HepG2 (cell line): ENCODE measurements around the gene MTF2. TPM values are rescaled to one million over a fixed set of nuclear protein-coding genes. Genes with fewer than 3 reads are reported as not detected.
A peak's percentile ranks its signal among the peaks of the same experiment; 100 is the strongest.

ENCODE experiments used
- MXD1 ChIP-seq: sonication (generic); formaldehyde crosslinking; IDR thresholded peaks from 2 replicates; pipeline ENCODE4 v1.4.0; 2020; ENCODE audit warnings: mild to moderate bottlenecking, missing genetic modification reagents
- SRSF1 ChIP-seq: fragments of 200-400 bp; formaldehyde crosslinking; optimal IDR thresholded peaks from 2 replicates; pipeline ENCODE3; 2017; ENCODE audit warnings: mild to moderate bottlenecking, low read depth, low read length, moderate library complexity
- TERF1 ChIP-seq: sonication (generic); formaldehyde crosslinking; IDR thresholded peaks from 2 replicates; pipeline ENCODE4 v1.8.0; 2022; ENCODE audit warnings: mild to moderate bottlenecking, missing genetic modification reagents, moderate library complexity
- WIZ ChIP-seq: sonication (generic); formaldehyde crosslinking; IDR thresholded peaks from 2 replicates; pipeline ENCODE4 v1.5.1; 2020; ENCODE audit warnings: mild to moderate bottlenecking, missing genetic modification reagents
- ZFX ChIP-seq: sonication (generic); formaldehyde crosslinking; IDR thresholded peaks from 2 replicates; pipeline ENCODE4 v1.4.0; 2020; ENCODE audit warnings: mild to moderate bottlenecking, low read depth, missing genetic modification reagents, moderate library complexity
- ZNF142 ChIP-seq: sonication (generic); formaldehyde crosslinking; IDR thresholded peaks from 2 replicates; pipeline ENCODE4 v1.4.0; 2020; ENCODE audit warnings: missing genetic modification reagents
- ZNF143 ChIP-seq: sonication (generic); formaldehyde crosslinking; IDR thresholded peaks from 2 replicates; pipeline ENCODE4 v1.4.0; 2020; ENCODE audit warnings: missing genetic modification reagents
- ZNF282 ChIP-seq: fragments of 450-650 bp; IDR thresholded peaks from 2 replicates; pipeline ENCODE4 v1.6.1; 2018; ENCODE audit not compliant: partially characterized antibody
- ZNF407 ChIP-seq: sonication (generic); formaldehyde crosslinking; IDR thresholded peaks from one replicate; pipeline ENCODE4 v1.5.1; 2020; ENCODE audit warnings: mild to moderate bottlenecking, missing genetic modification reagents; ENCODE audit errors: not compliant biosample characterization
- ZNF710 ChIP-seq: sonication (generic); formaldehyde crosslinking; IDR thresholded peaks from 2 replicates; pipeline ENCODE4 v1.5.0; 2020; ENCODE audit warnings: mild to moderate bottlenecking, missing genetic modification reagents, borderline replicate concordance
- polyA plus RNA-seq, 8 experiments: library from polyadenylated mRNA; depleted of rRNA in 3 of 8; stranded (reverse) in 7 of 8; unstranded in 1 of 8; fragments of >200 nt; fragmentation: Illumina TruSeq in 4 of 8; extraction: Trizol in 4 of 8; gene quantifications; 2 replicates each; pipeline versions ENCODE4 v1.2.1 to v1.2.3, GENCODE V29; 2011 to 2016; ENCODE audit warnings: low read depth in 4 of 8, missing spikeins in 1 of 8, mixed read lengths in 1 of 8; ENCODE audit not compliant: insufficient read depth in 1 of 8
- total RNA-seq, 5 experiments: library from RNA; depleted of rRNA; stranded (reverse); fragments of >200 nt; fragmentation: Illumina TruSeq; extraction: Trizol; gene quantifications; 2 replicates each; pipeline ENCODE4 v1.2.3, GENCODE V29; 2016; ENCODE audit warnings: low read depth in 1 of 5

The MTF2 gene
- total and polyA plus RNA-seq, 2 of the 13 experiments (the other 11 are each of a cell fraction or from before 2014, with no cell fraction given) = 48.7 to 53.9 TPM

- TF ChIP-seq ZNF282 = no peak
- peak; percentile 78 for TF ChIP-seq ZNF407 (CRISPR knock-in tag)
- peak; percentile 95; the same call in 1 of the 2 replicates for TF ChIP-seq TERF1 (CRISPR knock-in tag)
- peak; percentile 97 for TF ChIP-seq MXD1
- TF ChIP-seq ZNF142 (CRISPR knock-in tag) = peak; percentile 92
- peak; percentile 97 for TF ChIP-seq ZNF143
- peak; percentile 88 for TF ChIP-seq ZFX (CRISPR knock-in tag)
- peak; percentile 95 for TF ChIP-seq SRSF1
- peak; percentile 94 for TF ChIP-seq WIZ (CRISPR knock-in tag)
- peak; percentile 98 for TF ChIP-seq ZNF710
Observed at GRCh38 chr1:93078986-93079654, at the start of gene MTF2 (continued).
